RPMI8226 (cell line): Measurements from ENCODE around the gene ICE2.

ENCODE experiments used
- DNase-seq: peaks from one replicate; pipeline ENCODE4 v3.0.0-alpha.2; 2015

ICE2 gene

GRCh38 chr15:60494108-60494507, 15.2 kb upstream of the ICE2 start:
- DNase-seq = no peak

- no peak for DNase-seq
Measured at GRCh38 chr15:60493166-60493565, 14.2 kb upstream of the ICE2 start.

GRCh38 chr15:60486742-60487141, 7.8 kb upstream of the ICE2 start:
- no peak for DNase-seq

GRCh38 chr15:60485365-60486055, 6.6 kb upstream of the ICE2 start:
- no peak for DNase-seq

- no peak for DNase-seq
Measured at GRCh38 chr15:60483042-60483441, 4.1 kb upstream of the ICE2 start.

GRCh38 chr15:60480888-60481287, 1.9 kb upstream of the ICE2 start:
- no peak for DNase-seq

- peak; percentile 15 for DNase-seq
Measured at GRCh38 chr15:60480149-60480548, 1.2 kb upstream of the ICE2 start.

- DNase-seq = peak; percentile 52
Measured at GRCh38 chr15:60479361-60480110, 594 bp upstream of the ICE2 start.

- peak; percentile 12 for DNase-seq
Measured at GRCh38 chr15:60477916-60478565, 901 bp downstream of the ICE2 start.

- DNase-seq = no peak
Measured at GRCh38 chr15:60477164-60477563, 1.8 kb downstream of the ICE2 start.

GRCh38 chr15:60476713-60477112, 2.2 kb downstream of the ICE2 start:
- DNase-seq = no peak

- DNase-seq = no peak
Measured at GRCh38 chr15:60473135-60473534, 5.8 kb downstream of the ICE2 start.

- no peak for DNase-seq
Measured at GRCh38 chr15:60471314-60471713, 7.6 kb downstream of the ICE2 start.

- DNase-seq = no peak
Measured at GRCh38 chr15:60469893-60470641, 8.9 kb downstream of the ICE2 start.

- no peak for DNase-seq
Measured at GRCh38 chr15:60464836-60465630, 13.9 kb downstream of the ICE2 start.

GRCh38 chr15:60462027-60462426, 16.9 kb downstream of the ICE2 start:
- DNase-seq = no peak

- no peak for DNase-seq
Measured at GRCh38 chr15:60460931-60461330, 18.0 kb downstream of the ICE2 start.

- DNase-seq = no peak
Measured at GRCh38 chr15:60458721-60459120, 20.2 kb downstream of the ICE2 start.

- DNase-seq = no peak
Measured at GRCh38 chr15:60457985-60458384, 21.0 kb downstream of the ICE2 start.

GRCh38 chr15:60454824-60455223, 24.1 kb downstream of the ICE2 start:
- no peak for DNase-seq

GRCh38 chr15:60448668-60449360, 30.1 kb downstream of the ICE2 start:
- DNase-seq = no peak
